GM19239 (cell line): Measurements from ENCODE around the gene GSTM1.
"Not testable (repeated sequence)": the region's sequence is repeated elsewhere in the genome, so short reads cannot be mapped to it uniquely, and the experiment has no call there.

Source experiments
- DNase-seq: peaks from one replicate; pipeline ENCODE4 v3.0.0; 2011; ENCODE audit warnings: low spot score; ENCODE audit not compliant: insufficient read length
- FAIRE-seq: peaks from 2 replicates; lab custom pipeline; 2011; peaks lifted over from hg19 to GRCh38; lab: Jason Lieb, UNC

Gene GSTM1

DNA sequence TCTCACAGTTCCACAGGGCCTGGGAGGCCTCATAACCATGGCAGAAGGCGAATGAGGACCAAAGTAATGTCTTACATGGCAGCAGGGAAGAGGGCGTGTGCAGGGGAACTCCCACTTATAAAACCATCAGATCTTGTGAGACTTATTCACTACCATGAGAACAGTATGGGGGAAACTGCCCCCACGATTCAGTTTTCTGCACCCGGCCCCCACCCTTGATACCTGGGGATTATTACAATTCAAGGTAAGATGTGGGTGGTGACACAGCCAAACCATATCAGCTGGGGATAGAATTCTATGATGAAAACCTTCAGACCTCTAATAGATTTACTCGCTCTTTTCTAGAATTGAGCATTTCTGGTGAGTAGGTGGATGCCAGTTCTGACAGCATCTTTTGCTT is 6.8 kb downstream of the GSTM1 start:
- not testable (repeated sequence) for DNase-seq, FAIRE-seq

DNA sequence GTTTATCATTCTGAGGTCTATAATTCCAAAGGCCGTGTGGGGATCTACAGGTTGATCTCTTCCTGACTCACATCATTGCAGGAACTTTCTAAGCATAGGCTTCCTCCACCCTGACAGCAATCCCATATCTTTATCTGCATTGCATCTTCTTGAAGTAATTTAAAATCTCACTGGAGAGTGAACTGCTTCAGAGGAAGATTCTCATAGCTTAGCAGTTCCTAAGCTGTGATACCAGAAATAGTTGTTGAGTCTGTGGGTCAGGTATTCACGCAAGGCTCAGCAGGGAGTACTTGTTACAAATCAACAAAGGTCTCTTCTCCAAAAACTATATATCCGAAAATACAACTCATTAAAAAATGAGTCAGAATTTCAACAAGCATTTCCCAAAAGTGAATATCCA is 7.5 kb downstream of the GSTM1 start:
- not testable (repeated sequence) for FAIRE-seq, DNase-seq

GRCh38 chr1:109697066-109697465 is 9.4 kb downstream of the GSTM1 start:
- FAIRE-seq, result no peak
- DNase-seq, result no peak

DNA sequence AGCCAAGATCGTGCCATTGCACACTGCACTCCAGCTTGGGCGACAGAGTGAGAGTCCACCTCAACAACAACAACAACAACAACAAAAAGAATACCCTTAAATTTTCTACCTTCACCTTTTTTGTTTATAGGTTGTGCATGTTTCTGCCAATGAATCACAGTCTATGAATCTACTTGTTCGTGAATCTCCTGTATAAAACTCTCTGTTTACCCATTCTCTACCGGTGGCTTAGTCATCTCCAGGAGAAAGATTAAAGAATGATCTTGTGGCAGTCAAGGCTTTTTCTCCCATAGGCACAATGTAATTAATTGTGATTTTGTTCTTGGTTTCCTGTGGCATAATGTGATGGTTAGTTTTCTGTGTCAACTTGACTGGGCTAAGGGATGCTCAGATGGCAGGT is 10.2 kb downstream of the GSTM1 start:
- DNase-seq, FAIRE-seq: not testable (repeated sequence)

GRCh38 chr1:109702940-109703339 is 15.3 kb downstream of the GSTM1 start:
- not testable (repeated sequence) for FAIRE-seq, DNase-seq

DNA sequence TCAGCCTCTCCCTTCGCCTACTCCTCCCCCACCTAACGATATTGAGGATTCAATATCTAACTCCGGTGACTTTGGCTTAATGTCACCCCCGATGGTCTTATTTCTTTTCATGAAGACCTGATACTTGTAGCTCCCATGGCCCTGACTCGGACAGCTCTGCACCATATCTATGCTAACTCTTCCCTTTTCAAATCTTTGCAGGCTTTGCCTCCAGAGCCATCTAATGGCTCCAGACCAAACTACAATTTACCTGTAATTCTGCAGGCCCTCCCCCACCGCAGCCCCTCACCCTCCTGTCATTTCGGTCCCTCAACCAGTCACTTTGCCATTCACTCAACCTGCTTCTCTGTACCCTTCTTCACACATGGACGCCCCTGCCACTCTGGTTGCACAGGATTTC is 16.6 kb downstream of the GSTM1 start:
- DNase-seq (no peak), FAIRE-seq (no peak)

DNA sequence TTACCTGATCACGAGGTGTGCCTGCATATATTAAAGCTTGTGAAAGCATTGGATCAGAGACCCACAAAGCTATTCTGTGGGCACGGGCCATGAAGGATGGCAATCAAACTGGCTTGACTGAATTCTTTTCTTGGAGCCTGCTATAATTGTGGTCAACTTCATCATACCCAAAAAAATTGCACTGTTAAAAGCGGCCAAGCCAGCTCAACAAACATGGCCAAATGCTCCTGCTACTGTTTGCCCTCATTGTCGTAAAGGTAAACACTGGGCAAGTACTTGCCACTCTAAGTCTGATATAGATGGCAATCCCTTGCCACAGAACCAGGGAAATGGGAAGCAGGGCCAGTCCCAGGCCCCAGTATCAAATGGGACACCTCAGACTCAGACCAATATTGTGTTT is 17.8 kb downstream of the GSTM1 start:
- no peak for FAIRE-seq

DNA sequence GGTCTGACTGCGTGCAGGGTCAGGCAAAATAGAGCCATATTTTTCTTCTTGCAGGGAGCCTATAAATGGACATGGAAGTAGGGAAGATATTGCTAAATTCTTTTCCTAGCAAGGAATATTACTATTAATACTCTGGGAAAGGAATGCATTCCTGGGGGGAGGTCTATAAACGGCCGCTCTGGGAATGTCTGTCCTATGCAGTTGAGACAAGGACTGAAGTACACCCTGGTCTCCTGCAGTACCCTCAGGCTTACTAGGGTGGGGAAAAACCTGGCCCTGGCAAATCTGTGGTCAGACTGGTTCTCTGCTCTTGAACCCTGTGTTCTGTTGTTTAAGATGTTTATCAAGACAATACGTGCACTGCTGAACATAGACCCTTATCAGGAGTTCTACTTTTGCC is 21.3 kb downstream of the GSTM1 start:
- FAIRE-seq, DNase-seq: not testable (repeated sequence)

More for the DNA sequence above, 17.8 kb downstream of the GSTM1 start:
- DNase-seq, result no peak

GRCh38 chr1:109709822-109710221 is 22.2 kb downstream of the GSTM1 start:
- DNase-seq, FAIRE-seq: not testable (repeated sequence)

DNA sequence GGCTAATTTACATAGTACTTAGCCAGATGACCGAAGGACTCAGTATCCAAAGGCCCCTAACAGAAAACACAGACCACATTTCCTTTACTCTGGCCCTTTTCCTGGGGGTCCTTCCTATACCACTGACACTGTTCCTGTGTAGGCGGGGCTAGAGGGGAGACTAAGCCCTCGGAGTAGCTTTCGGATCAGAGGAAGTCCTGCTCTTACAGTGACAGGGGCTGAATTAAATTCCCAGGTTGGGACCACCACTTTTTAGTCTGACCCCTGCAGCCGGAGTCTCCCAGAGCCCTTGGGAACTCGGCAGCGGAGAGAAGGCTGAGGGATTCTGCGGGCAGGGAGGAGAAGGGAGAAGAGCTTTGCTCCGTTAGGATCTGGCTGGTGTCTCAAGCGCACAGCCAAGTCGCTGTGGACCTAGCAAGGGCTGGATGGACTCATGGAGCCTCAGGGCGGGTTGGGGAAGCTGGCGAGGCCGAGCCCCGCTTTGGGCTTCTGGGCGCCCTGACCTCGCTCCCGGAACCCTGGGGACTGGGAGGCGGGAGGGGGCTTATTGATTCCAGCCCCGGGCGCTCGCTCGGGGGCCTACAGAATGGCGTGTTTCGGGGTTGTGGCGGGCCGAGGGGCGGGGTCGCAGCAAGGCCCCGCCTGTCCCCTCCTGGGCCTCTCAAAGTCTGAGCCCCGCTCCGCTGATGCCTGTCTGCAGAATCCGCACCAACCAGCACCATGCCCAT is 24.1 kb downstream of the GSTM1 start, which contains the start of gene GSTM5:
GSTM5 (plus strand) TSS at position 659 of the 728 bp plus-strand sequence; CDS start at position 721, 62 bp downstream.
- not testable (repeated sequence) for DNase-seq, FAIRE-seq

DNA sequence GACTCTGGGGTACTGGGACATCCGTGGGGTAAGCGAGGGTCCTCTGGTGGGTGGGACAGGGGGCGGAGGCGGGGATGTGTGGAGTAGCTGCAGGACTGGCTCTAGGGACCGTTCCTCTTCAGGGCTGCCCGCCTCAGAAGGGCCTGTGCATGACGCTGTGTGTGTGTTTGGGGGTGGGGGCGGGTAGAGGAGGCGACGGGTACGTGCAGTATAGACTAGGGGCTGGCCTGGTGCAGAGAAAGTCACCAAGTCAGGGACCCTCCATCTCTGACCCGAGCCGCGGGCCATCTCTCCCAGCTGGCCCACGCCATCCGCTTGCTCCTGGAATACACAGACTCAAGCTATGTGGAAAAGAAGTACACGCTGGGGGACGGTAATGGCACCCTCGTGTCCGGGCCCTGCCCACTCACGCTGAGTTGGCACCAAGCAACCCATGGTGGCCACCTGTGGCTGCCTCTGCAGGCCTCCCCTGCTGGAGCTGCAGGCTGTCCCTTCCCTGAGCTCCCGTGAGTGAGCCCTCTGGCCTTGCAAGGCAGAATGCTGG is 24.8 kb downstream of the GSTM1 start:
- FAIRE-seq, result no peak
- no peak for DNase-seq

DNA sequence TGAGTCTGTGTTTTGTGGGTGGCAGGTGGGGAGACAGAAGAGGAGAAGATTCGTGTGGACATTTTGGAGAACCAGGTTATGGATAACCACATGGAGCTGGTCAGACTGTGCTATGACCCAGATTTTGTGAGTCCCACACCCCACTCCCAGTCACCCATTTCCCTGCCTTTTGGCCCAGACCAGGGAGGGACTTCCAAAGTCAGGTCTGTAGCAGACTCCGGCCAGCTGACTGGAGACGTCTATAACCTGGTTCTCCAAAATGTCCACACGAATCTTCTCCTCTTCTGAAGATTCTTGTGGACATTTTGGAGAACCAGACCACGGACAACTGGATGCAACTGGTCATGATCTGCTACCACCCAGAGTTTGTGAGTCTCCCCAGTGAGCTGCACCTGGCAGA is 26.0 kb downstream of the GSTM1 start:
- FAIRE-seq (no peak), DNase-seq (no peak)

DNA sequence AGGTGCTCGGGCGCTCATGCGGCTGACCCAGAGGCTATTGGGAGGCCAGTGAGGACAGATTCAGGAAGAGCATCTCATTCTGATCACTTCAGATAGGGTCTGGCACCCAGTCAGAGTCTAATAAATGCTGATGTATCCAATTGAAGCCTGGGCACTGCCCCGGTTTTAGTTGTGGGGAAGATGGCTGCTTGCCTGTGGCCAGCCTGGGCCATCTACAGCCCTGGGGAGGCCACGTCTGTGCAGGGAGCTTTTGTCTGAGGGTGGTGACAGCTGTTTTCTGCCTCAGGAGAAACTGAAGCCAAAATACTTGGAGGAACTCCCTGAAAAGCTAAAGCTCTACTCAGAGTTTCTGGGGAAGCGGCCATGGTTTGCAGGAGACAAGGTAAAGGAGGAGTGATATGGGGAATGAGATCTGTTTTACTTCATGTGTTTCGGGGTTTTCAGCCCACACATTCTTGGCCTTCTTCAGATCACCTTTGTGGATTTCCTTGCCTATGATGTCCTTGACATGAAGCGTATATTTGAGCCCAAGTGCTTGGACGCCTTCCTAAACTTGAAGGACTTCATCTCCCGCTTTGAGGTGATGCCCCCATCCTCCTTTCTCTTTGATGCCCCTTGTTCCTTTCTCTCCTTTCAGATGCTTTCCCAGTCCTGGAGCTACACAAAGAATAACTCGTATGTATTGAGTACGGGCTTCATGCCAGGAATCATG is 27.2 kb downstream of the GSTM1 start:
- DNase-seq (no peak), FAIRE-seq (no peak)

DNA sequence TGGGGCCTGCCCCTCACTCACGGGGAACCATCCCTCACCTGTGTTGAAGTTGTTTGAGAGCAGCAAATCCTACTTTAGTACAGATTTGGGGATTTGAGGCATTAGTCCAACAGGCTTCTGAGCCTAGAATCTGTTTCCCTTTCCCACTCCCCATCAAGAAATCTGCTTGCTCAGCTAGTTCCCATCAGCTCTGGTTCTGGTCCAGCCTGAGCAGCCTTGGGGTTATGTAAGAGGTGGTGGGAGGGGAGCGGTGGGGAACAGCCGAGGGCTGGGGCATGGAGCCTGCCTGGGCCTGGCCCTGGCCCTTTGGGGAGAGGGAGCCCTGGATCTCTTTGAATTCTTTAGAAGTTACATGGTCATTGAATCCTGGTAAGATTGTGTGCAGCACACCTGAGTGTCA is 28.5 kb downstream of the GSTM1 start:
- DNase-seq (no peak), FAIRE-seq (no peak)

DNA sequence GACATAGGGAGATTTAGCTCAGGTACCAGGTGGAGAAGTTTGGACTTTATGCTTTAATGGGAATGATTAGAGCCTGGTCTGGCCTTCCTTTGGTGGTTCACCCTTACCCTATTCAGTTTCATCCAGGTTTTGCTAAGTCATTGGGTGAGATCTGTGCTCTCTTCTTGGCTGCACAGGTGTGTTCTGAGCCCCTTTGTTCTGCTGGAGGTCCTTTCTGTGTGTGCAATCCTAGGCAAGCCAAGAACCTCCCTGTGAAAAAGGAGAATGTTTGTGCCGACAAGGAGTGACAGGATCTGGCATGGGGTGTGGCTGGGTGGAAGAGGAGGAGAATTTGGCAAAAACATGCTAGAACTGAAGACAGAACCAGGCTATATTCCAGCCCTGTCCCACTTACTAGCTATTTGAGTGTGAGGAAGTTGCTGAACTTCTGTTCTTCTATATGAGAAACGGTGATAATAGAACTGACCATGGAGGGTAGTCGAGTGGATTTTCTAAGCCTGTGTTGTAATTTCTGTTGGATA is 29.0 kb downstream of the GSTM1 start:
- FAIRE-seq (no peak), DNase-seq (no peak)

- FAIRE-seq, result no peak
- DNase-seq, result no peak
These were observed 30.1 kb downstream of the GSTM1 start for GRCh38 chr1:109717729-109718128.

GRCh38 chr1:109718495-109718894 is 30.9 kb downstream of the GSTM1 start:
- FAIRE-seq (no peak), DNase-seq (no peak)

- FAIRE-seq, result no peak
These were observed 31.8 kb downstream of the GSTM1 start for GRCh38 chr1:109719337-109719837.

DNA sequence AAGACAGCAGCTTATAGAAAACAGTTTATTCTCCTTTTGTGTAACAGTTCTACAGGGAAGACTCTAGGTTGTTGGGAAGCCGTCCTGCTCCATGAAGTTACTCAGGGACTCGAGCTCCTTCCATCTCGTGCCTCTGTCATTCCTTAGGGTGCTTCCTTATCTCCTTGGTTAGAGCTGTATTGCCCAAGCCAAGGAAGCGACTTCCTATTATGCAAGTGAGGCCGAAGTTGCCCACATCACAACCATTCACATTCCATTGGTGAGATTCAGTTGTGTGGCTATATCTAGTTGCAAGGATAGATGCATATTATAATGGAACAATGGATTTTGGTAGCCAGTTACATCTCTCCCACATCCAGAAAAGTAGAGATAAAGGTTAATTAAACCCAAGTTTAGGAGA is 33.4 kb downstream of the GSTM1 start:
- no peak for DNase-seq
- no peak for FAIRE-seq

More at GRCh38 chr1:109719337-109719837, 31.8 kb downstream of the GSTM1 start:
- no peak for DNase-seq

DNA sequence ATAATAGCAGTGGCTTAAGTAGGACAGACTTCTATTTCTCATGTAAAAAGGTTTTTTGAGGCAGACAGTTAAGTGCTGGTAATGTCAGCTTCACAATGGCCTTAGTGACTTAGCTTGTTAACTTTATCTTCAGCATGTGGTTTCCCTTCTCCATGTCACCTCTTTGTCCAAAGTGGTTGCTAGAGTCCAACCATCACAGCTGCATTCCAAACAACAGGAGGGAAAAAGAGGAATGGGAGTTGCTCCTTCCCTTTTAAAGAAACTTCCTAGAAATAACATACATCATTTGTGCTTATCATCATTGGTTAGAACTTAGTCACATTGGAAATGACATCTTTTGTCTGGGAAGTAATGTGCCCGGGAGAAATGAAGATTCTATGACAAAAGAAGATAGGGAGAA is 34.4 kb downstream of the GSTM1 start:
- DNase-seq (no peak), FAIRE-seq (no peak)
